Measurements from ENCODE around the gene RPA3. TPM values are rescaled to one million over a fixed set of nuclear protein-coding genes. Genes with fewer than 3 reads are reported as not detected.

Gene RPA3
- total and polyA plus RNA-seq, 2 of the 13 experiments (the other 11 are each of a cell fraction or from before 2014, with no cell fraction given) = 38.3 to 154 TPM

DNA sequence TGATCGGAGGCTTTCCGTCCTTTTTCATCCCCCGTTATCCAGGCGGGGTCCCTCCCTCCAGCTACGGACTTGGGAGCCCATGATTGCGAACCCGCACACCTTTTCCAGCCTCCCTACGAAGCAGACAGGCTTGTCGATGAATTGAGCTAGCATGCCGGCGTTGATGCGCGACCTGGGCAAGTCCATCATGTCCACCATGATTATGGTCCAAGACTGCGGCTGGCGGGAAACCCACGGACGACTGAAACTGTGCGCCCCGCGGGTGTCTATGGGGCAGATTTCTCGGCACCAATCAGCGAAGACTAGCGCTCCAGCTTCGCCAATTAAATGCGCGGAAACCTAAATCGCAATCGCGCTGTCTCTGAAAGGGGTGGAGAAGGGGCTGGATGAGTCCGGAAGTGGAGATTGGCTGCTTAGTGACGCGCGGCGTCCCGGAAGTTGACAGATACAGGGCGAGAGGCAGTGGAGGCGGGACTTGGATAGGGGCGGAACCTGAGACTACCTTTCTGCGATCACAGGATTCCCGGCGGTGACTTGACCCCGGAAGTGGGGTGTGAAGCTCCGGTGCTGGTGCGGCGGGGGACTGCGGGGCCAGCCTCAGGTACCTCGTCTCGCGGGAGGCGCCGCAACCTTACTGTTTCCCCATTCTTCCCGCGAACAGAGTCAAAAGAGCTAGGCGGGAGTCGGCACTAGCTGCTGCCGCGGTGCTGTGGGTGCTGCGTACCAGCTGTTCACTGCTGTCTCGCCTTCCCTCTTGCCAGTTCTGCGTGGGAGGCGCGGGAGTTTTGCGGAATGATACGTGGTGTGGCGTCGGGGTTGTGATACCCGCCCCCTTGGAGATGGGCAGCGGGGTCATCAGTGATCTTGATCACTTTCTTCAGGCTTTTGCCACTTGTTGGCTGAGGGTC lies 77.9 kb downstream of the RPA3 start, which contains the start of gene UMAD1 (continued):
- TF ChIP-seq ZNF513 (CRISPR knock-in tag; conservative IDR thresholded peaks at IDR 0.05) = no peak
- no peak for TF ChIP-seq PRDM15 (CRISPR knock-in tag; IDR thresholded peaks at IDR 0.05)
- TF ChIP-seq ZSCAN22 (CRISPR knock-in tag; IDR thresholded peaks at IDR 0.05) = no peak
- TF ChIP-seq ZNF570 (CRISPR knock-in tag; IDR thresholded peaks at IDR 0.05; ENCODE audit: borderline replicate concordance) = no peak
- no peak for TF ChIP-seq MTF2 (CRISPR knock-in tag; IDR thresholded peaks at IDR 0.05; ENCODE audit: borderline replicate concordance)
- TF ChIP-seq SOX6 (IDR thresholded peaks at IDR 0.05) = no peak
- 0 out of 2 replicates have a peak, but pooled peaks have one; percentile 36 for TF ChIP-seq SOX6 (CRISPR knock-in tag; IDR thresholded peaks at IDR 0.05)
- no peak for TF ChIP-seq NFIC (IDR thresholded peaks at IDR 0.05; ENCODE audit: low read length)
- TF ChIP-seq ELF1 (CRISPR knock-in tag; IDR thresholded peaks at IDR 0.05) = peak; percentile 98
- TF ChIP-seq ZNF878 (CRISPR knock-in tag; IDR thresholded peaks at IDR 0.05) = no peak
- TF ChIP-seq REL (CRISPR knock-in tag; conservative IDR thresholded peaks at IDR 0.05) = 0 out of 2 replicates have a peak, but pooled peaks have one; percentile 68
- no peak for TF ChIP-seq ZBTB43 (CRISPR knock-in tag; conservative IDR thresholded peaks at IDR 0.05)
- peak; percentile 24; the same call in 1 of the 2 replicates for TF ChIP-seq ZBTB34 (CRISPR knock-in tag; IDR thresholded peaks at IDR 0.05)
- TF ChIP-seq DPF2 (CRISPR knock-in tag; IDR thresholded peaks at IDR 0.05; ENCODE audit: borderline replicate concordance, low read depth) = no peak
- TF ChIP-seq ZBTB1 (CRISPR knock-in tag; IDR thresholded peaks at IDR 0.05; ENCODE audit: borderline replicate concordance) = no peak
- TF ChIP-seq KDM4B (CRISPR knock-in tag; IDR thresholded peaks at IDR 0.05) = no peak
- TF ChIP-seq, protein P1, sequence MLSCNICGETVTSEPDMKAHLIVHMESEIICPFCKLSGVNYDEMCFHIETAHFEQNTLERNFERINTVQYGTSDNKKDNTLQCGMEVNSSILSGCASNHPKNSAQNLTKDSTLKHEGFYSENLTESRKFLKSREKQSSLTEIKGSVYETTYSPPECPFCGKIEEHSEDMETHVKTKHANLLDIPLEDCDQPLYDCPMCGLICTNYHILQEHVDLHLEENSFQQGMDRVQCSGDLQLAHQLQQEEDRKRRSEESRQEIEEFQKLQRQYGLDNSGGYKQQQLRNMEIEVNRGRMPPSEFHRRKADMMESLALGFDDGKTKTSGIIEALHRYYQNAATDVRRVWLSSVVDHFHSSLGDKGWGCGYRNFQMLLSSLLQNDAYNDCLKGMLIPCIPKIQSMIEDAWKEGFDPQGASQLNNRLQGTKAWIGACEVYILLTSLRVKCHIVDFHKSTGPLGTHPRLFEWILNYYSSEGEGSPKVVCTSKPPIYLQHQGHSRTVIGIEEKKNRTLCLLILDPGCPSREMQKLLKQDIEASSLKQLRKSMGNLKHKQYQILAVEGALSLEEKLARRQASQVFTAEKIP (CRISPR knock-in tag; IDR thresholded peaks at IDR 0.05; ENCODE audit: borderline replicate concordance) = no peak
- no peak; the same call in 1 of the 2 replicates for TF ChIP-seq ZNF788 (CRISPR knock-in tag; IDR thresholded peaks at IDR 0.05; ENCODE audit: borderline replicate concordance)

Data from HepG2 (cell line).